Neural cell (in vitro differentiated cells): Measurements from ENCODE around the gene EBF3.
A peak's percentile ranks its signal among the peaks of the same experiment; 100 is the strongest.

Source experiments
- CTCF ChIP-seq: fragments of 450-650 bp; IDR thresholded peaks from 2 replicates; pipeline ENCODE4 v1.5.1; 2014; ENCODE audit warnings: antibody characterized with exemption, mild to moderate bottlenecking, moderate library complexity; ENCODE audit not compliant: poor library complexity, severe bottlenecking
- EP300 ChIP-seq: fragments of 450-650 bp; conservative IDR thresholded peaks from 2 replicates; pipeline ENCODE4 v1.6.1; 2014; ENCODE audit warnings: antibody characterized with exemption, mild to moderate bottlenecking, moderate library complexity; ENCODE audit not compliant: poor library complexity, severe bottlenecking
- POLR2AphosphoS5 ChIP-seq: IDR thresholded peaks from 2 replicates; pipeline ENCODE4 v1.6.1; 2012
- RAD21 ChIP-seq: fragments of 450-650 bp; conservative IDR thresholded peaks from 2 replicates; pipeline ENCODE4 v1.6.1; 2014; ENCODE audit warnings: antibody characterized with exemption, mild to moderate bottlenecking, moderate library complexity

- no peak for TF ChIP-seq EP300
- no peak for TF ChIP-seq CTCF
- TF ChIP-seq RAD21, result no peak
- peak; percentile 49 for TF ChIP-seq POLR2AphosphoS5
Measured at GRCh38 chr10:129965959-129966358, 1.9 kb upstream of the EBF3 start.
